GM18868 (cell line): Measurements from ENCODE around the gene ALDOC.

ENCODE experiments used
- ATAC-seq: cut with Tn5 transposase; IDR thresholded peaks from one replicate; pipeline ENCODE4 v1.9.1; 2021; ENCODE audit warnings: mild to moderate bottlenecking, moderate library complexity; ENCODE audit not compliant: unreplicated experiment

ALDOC gene

GRCh38 chr17:28533091-28533807, 43.4 kb downstream of the ALDOC start:
- no peak for ATAC-seq

DNA sequence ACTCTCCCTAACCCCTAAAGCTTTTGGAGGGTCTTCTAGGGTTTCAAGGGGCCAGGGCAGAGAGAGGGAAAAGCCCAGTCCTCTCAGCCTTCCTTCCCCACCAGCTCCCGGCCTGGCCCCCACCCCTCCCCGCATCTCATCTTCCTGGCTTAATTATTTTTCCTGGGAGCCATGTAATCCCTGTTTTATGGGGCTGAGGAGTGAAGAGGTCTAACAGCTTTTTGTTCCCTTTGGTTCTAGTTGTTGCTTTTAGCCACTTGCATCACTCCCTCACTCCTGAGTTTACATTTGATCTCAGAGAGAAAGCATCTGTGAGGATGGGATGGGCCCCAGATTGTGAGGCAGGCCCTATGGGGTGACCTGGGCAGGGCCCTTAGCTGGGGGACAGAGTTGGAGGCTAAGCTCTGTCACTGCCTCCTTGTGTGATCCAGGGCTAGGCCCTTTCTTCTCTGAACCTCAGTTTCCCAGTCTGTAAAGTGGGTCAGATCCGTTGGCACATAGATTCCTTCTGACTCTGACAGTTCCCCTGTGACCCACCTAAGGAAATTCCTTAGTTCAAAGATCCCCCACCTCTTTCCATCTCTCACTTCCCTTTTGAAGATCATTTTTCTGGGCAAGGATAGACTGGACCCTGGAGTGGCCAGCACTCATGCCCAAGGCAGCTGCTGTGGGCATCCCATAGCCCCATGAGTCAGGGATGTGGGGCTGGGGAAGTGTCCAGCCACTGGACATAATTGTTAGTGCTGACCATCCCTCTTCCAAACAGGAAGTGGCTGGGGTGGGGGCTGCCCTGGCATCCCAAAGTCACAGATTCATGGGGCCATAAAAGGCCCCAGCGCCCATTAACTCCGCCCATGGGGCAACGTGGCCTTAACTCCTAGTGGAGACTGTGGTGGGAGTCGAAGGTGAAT, 44.4 kb downstream of the ALDOC start:
- ATAC-seq, result no peak

- no peak for ATAC-seq
These were observed 45.8 kb downstream of the ALDOC start for GRCh38 chr17:28530926-28531325.

- no peak for ATAC-seq
These were observed 46.4 kb downstream of the ALDOC start for GRCh38 chr17:28530250-28530649.

GRCh38 chr17:28529013-28529400, 47.7 kb downstream of the ALDOC start:
- no peak for ATAC-seq

DNA sequence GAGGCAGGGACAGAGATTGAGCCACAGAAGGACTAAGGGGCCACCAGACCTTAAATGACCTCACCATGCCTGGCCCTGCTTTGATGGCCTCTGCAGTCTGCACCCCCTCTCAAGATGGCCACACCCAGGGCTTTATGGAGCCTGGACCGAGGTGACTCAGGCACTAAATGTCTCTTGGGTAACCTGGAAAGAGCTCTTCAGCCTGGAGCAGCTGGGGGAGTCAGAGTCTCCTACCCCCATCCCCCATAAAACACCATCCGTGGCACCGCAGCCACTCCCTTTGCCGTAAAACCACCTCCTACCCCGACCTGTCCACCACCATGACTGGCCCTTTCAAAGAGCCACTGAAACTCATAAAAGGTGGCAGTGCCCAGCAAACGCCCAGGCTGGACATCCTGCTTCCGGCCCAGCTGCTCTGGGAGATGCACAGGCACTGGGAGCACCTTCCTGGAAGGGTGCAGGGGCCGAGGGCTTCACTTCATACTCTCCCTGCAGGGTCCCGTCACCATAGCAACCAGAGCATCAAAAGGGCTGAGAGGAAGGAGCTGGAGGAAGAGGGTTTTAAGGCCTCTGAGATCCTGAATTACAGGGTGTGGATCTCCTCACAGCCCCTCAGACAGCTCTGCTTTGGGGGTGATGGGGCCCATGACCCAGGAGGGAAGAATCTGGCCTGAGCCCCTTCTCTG, 48.2 kb downstream of the ALDOC start:
- ATAC-seq, result no peak

- no peak for ATAC-seq
These were observed 48.8 kb downstream of the ALDOC start for GRCh38 chr17:28527859-28528258.

DNA sequence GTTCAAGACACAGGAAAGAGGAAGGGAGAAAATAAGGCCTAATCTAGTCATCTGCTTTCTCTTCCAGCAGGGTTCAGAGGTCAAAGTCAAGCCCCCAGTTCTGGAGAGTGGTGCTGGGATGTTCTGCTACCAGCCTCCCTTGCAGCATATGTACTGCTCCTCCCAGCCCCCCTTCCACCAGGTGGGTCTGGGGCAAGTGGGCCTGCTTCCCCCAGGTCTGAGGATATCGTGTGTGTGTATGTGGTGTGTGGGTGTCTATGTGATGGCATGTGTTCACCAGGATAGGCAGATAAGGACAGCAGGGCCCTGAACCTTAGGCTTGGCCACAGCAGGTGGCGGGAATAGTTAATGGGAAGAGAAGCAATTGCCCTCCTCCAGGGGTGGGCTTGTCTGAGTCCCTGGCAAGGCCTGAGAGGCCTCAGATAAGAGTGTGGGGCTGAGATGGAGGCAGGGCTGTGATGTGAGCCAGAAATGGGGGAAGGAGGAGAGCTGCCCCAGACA, 49.5 kb downstream of the ALDOC start:
- no peak for ATAC-seq

GRCh38 chr17:28526381-28526780, 50.3 kb downstream of the ALDOC start:
- no peak for ATAC-seq

- no peak for ATAC-seq
These were observed 51.9 kb downstream of the ALDOC start for GRCh38 chr17:28524476-28525424.

DNA sequence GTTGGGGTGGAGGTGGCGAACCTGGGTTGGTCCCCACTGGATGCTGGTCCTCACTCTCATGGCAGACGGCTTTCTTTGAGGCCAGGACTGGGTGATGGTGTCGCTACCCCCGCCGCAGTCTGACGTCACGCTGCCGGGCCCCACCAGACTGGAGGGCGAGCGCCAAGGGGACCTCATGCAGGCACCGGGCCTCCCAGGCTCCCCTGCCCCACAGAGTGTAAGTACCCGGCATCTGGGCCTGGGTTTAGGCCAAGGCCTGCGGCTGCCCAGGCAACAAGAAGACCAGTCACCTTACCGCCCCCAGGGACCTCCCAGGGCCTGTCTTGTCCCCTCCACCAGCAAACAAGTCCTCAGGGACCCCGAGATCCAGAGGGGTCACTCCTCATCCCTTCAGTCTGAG, 52.8 kb downstream of the ALDOC start:
- ATAC-seq, result no peak

GRCh38 chr17:28523186-28523585, 53.5 kb downstream of the ALDOC start:
- no peak for ATAC-seq
